HG02852 (cell line): ENCODE data around the gene KRTAP22-2.

Experiments used
- ATAC-seq: cut with Tn5 transposase; IDR thresholded peaks from one replicate; pipeline ENCODE4 v1.9.1; 2021; ENCODE audit warnings: mild to moderate bottlenecking, moderate library complexity; ENCODE audit not compliant: unreplicated experiment

KRTAP22-2 gene

GRCh38 chr21:30563630-30564029 lies 26.6 kb downstream of the KRTAP22-2 start:
- no peak for ATAC-seq

- ATAC-seq: no peak
These were observed 27.1 kb downstream of the KRTAP22-2 start for GRCh38 chr21:30563072-30563471.

- no peak for ATAC-seq
These were observed 28.2 kb downstream of the KRTAP22-2 start for GRCh38 chr21:30561957-30562356.

- no peak for ATAC-seq
These were observed 28.8 kb downstream of the KRTAP22-2 start, which contains the start of gene KRTAP19-7 for GRCh38 chr21:30561264-30561895. Gene KRTAP19-7, minus strand, starts transcription at chr21:30561314. Its CDS starts 25 bp downstream, at chr21:30561289.

GRCh38 chr21:30555095-30555494 lies 35.1 kb downstream of the KRTAP22-2 start:
- no peak for ATAC-seq

- ATAC-seq: no peak
These were observed 37.4 kb downstream of the KRTAP22-2 start for GRCh38 chr21:30552782-30553181.

GRCh38 chr21:30541764-30542163 lies 48.4 kb downstream of the KRTAP22-2 start, which contains the start of gene KRTAP19-6:
Gene KRTAP19-6, minus strand, starts transcription at chr21:30541864. Its CDS starts 31 bp downstream, at chr21:30541833.
- no peak for ATAC-seq
